Activated CD4-positive, alpha-beta T cell treated with anti-CD3 and anti-CD28 coated beads, Interleukin-2, Interleukin-6, amounts not matched to agents 100 ng/mL and 50 ng/mL, durations not matched to agents 16 hours and 8 hours (primary cell): ENCODE results near the gene KDELR3.

Experiments used
- DNase-seq: peaks from one replicate; pipeline ENCODE4 v3.0.0-alpha.2; 2020

Gene KDELR3

GRCh38 chr22:38440747-38441350 is 27.0 kb upstream of the KDELR3 start:
- DNase-seq = no peak

- no peak for DNase-seq
Observed at GRCh38 chr22:38441620-38442287, 26.1 kb upstream of the KDELR3 start.

- no peak for DNase-seq
Observed at GRCh38 chr22:38442967-38443627, 24.8 kb upstream of the KDELR3 start.

- no peak for DNase-seq
Observed at GRCh38 chr22:38443628-38444521, 24.0 kb upstream of the KDELR3 start.

- no peak for DNase-seq
Observed at GRCh38 chr22:38444783-38445182, 23.1 kb upstream of the KDELR3 start.

GRCh38 chr22:38446018-38446601 is 21.8 kb upstream of the KDELR3 start:
- no peak for DNase-seq

- no peak for DNase-seq
Observed at GRCh38 chr22:38448945-38449745, 18.8 kb upstream of the KDELR3 start.

GRCh38 chr22:38449776-38450175 is 18.1 kb upstream of the KDELR3 start:
- DNase-seq = no peak

- DNase-seq = no peak
Observed at GRCh38 chr22:38450234-38450797, 17.6 kb upstream of the KDELR3 start.

GRCh38 chr22:38451404-38451803 is 16.5 kb upstream of the KDELR3 start:
- no peak for DNase-seq

- no peak for DNase-seq
Observed at GRCh38 chr22:38451864-38452263, 16.0 kb upstream of the KDELR3 start.

GRCh38 chr22:38452373-38453065 is 15.4 kb upstream of the KDELR3 start:
- no peak for DNase-seq

- no peak for DNase-seq
Observed at GRCh38 chr22:38453066-38453672, 14.7 kb upstream of the KDELR3 start.

GRCh38 chr22:38453996-38454352 is 13.9 kb upstream of the KDELR3 start:
- no peak for DNase-seq

- DNase-seq = no peak
Observed at GRCh38 chr22:38454353-38455075, 13.4 kb upstream of the KDELR3 start.

GRCh38 chr22:38455076-38455529 is 12.8 kb upstream of the KDELR3 start, which contains the start of gene KCNJ4:
Gene KCNJ4, minus strand, starts transcription at chr22:38455199. Its CDS starts 27,067 bp downstream, at chr22:38428132.
- DNase-seq = no peak

GRCh38 chr22:38455530-38456271 is 12.2 kb upstream of the KDELR3 start:
- DNase-seq = no peak

- no peak for DNase-seq
Observed at GRCh38 chr22:38456272-38456835, 11.5 kb upstream of the KDELR3 start.
